Fibroblast of lung (primary cell): ENCODE data around the gene SLC66A3.

Experiments used
- CTCF ChIP-seq, 2 donors: IDR thresholded peaks in 1 of 2; conservative IDR thresholded peaks in 1 of 2; 1 replicate in 1 of 2; 2 replicates in 1 of 2; pipeline ENCODE4 v1.5.1; 2011 to 2012; ENCODE audit warnings: low read length in 2 of 2, control low read depth in 1 of 2, inconsistent platforms in 1 of 2, low read depth in 1 of 2, mild to moderate bottlenecking in 1 of 2
- EZH2 ChIP-seq: IDR thresholded peaks from 2 replicates; pipeline ENCODE4 v1.5.1; 2012; ENCODE audit warnings: low read length, control low read depth, mild to moderate bottlenecking; ENCODE audit errors: missing control alignments

DNA sequence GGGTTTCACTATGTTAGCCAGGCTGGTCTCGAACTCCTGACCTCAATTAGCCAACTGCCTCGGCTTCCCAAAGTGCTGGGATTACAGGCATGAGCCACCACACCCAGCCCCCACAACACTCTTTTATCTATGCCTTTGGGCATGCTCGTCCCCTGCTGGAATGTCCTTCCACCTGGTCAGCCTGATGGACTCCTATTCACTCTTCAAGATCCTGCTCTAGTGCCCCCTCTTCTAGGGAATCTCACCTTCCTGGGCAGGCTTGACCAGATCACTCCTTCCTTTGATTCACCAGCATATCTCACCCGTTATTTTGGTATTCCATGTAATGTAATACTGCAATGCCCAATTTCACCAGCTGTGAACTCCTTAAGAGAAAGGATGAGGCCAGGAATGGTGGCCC, 13.9 kb upstream of the SLC66A3 start:
- TF ChIP-seq CTCF (conservative IDR thresholded peaks at IDR 0.05 in 1 of 2, IDR thresholded peaks at IDR 0.05 in 1 of 2; ENCODE audit: low read depth in 1 of 2, low read length in 2 of 2) (no peak), EZH2 (no peak)
